Measurements from ENCODE around the gene ANO10.
"Not testable (repeated sequence)": the region's sequence is repeated elsewhere in the genome, so short reads cannot be mapped to it uniquely, and the experiment has no call there.

The ANO10 gene

DNA sequence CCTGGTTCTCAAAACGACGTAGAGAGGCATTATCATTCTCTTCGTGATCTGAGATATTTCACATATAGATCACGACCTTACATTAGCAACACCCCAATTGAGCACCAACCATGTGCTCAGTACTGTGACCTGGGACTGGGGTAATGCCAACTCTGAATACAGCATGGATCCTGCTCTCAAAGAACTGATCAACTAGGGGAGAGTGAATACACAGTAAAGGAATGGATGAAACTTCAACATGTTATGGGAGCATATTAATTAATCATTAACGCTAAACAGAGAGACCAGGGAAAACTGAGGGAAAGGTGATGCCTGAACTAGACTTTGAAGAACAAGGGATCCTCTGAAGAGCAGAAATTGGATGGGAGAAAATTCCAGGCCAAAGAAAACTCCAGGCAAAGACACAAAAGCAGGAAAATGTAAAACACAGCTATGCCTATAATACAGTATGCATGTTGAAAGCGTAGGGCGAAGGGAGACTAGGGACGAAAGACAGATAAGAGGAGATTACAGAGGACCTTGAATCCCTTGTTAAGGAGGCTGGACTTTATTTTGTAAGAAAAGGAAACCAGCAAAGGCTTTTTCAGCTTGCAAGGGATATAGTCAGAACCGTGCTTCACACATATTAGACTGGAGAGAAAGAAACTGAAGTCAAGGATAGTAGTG, 105.7 kb downstream of the ANO10 start:
- no peak for DNase-seq (ENCODE audit: low read depth)

DNA sequence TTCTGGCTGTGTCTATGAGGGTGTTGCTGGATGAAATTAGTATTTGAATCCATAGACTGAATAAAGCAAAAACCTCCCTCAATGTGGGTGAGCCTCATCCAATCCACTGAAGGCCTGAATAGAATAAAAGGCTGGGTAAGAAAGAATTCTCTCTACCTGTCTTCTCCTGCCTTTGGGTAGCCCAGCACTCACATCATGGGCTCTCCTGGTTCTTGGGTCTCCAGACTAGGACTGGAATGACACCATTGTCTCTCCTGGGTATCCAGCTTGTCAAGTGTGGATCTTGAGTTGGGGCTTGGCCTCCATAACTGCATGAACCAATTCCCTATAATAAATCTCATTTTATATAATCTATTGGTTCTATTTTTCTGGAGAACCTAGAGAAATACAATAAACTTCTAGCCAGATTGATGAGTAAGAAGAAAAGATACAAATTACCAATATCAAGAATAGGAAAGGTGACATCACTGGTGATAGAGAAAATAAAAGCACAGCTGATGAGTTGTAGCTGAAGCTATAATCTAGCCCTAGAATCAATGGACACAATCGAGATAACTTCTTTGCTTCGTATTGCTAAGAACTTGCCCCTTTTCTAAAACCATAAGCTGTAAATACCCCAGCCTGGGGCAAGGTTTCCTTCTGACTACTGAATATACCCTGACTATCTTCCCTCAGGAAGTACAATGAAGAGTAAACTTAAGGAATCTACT, 106.4 kb downstream of the ANO10 start:
- DNase-seq (ENCODE audit: low read depth): no peak

DNA sequence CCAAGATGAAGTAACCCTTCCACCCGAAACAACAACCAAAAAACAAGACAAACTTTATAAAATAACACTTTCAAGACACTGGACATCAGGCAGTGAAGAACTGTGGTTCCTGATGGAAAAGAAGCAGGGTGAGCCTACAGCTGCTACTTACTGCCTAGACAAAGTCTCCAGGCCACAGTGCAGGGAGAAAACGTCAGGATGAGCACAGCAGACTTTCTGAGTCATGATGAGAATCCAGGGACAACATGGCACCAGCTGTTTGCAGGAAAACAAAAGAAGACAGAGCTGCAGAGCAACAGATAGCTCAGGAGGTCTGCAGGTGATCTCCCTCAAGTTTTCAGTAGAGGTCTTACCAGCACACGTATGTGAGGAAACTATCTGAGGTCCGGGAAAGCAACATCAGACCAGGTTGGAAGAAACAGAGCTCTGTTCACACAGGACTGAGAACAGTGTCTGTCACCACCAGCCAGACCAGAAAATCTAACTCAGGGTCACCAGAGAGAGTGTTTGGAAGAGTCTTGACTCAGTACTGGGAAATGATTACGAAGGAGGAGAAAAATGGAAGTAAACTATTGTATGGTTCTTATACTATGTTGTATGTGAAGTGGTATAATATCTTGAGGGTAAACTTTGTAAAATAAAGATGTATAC, 108.9 kb downstream of the ANO10 start:
- peak; percentile 46 for DNase-seq (ENCODE audit: low read depth)

DNA sequence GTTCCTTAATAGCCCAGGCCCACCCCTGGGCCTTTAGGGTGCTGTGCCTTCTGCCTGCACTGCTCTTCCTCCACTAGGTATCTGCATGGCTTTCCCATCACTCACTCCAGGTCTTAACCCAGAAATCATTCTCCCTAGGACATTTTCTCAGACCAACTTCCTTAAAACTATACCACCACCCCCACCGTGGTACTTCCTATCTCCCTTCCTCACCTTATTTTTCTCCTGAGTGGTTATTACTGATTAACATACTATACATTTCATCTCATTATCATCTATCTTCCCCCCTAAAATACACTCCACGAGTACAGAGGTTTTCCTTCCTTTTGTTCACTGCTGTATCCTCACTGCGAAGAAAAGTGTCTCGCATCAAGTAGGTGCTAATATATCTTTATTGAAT, 115.2 kb downstream of the ANO10 start:
- DNase-seq (ENCODE audit: low read depth): no peak

DNA sequence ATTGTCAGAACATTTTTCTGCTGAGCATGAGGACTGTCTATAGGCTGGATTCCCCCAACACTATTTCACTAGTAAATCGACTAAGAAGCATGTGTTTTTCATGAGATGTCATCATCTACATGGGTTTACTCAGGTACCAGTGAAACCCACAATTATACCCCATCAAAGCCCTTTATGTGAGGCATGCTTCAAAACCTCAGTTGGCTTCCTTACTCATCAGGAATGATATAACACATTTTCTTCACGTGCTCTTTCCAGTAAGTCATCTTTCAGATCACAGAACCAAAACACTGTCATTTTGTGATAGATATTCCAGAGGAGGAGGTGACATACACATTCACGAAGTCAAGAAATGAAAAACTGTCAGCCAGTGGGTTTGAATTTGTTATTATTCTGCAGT, 116.5 kb downstream of the ANO10 start:
- peak; percentile 53 for DNase-seq (ENCODE audit: low read depth)

DNA sequence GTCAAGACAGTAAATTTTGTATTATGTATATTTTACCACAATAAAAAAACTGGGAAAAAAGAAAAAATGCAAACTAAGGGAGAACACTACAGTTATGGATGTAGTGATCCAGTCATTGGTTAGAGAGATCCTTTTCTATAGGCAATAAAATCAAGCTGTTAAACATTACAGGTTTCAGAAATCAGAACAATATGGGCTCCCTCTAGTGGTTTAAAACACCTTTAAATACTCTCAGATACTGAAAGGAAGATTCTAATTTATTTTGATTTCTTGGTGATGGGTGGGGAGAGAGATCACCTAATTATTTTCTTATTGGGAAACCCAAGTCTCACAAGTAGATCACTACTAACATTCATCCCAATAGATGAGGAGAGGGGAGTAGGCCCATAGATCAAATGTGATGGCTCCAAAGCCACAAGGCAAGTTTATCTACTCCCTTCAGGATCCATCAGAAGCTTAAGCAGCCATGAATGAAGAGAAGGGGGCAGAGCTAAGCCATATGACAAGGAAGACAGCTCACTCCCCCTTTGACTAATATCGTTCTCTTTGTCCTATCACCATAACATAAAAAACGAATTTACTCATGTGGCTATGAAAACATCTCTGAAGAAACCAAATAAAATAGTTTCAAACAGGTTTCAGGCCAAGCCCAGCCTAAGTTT, 118.6 kb downstream of the ANO10 start:
- DNase-seq (ENCODE audit: low read depth): peak; percentile 27

DNA sequence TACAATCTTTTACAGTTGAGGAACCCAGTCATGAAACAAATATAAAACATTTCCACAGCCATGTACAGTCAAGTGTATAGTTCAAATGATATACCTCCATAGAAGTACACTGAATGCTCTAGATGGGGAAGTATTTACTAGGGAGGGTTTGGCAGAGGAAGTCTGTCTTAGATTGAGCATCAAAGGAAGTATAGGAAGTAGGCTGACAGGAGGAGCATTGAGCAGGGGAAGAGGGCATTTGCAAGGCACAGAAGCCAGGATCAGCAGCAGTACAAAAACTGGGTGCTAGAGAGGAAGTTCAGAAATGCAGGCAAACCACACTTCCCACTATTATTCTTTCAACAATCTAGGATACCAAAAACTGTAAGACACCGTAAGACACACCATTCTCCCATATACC, 122.6 kb downstream of the ANO10 start:
- DNase-seq (ENCODE audit: low read depth): no peak

DNA sequence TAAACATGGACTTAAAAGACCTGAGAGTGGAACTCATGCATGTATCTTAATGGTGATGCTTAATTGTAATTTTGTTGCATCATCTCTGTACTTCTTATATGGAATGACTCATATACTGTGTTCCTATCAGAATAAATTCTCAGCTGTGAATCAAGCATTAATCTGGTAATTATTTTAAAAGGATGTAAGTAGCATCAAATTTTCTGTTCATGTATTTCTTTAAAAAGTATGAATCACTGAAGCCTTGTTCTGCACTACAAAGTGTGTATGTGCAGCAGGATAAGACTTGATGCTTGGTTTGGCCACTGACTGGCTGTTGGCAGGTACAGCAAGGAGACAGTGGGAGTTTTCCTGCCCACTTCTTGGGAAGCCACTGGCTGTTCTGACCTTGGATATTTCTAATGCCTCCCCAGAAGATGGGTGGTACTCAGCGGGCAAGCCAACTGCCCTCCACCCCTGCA, 123.9 kb downstream of the ANO10 start:
- peak; percentile 48 for DNase-seq (ENCODE audit: low read depth)

DNA sequence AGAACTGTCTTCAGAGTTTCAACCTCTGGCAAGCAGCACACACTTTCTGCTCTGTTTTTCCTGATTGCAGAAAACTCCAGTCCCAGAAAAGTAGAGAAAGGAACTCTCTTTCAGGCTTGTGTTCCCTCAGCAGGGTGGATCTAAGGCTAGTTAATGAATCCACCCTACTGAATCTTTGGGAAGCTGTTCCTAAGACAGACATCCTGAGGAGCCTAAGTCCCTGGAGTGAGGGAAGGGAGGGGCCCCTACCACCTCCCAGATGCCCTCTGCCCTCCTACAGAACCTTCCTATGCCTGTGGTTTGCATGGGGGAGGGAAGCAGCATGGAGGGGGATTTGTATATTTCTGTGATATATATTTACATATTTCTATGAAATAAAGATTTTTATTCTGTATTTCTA, 124.4 kb downstream of the ANO10 start:
- DNase-seq (ENCODE audit: low read depth): no peak

DNA sequence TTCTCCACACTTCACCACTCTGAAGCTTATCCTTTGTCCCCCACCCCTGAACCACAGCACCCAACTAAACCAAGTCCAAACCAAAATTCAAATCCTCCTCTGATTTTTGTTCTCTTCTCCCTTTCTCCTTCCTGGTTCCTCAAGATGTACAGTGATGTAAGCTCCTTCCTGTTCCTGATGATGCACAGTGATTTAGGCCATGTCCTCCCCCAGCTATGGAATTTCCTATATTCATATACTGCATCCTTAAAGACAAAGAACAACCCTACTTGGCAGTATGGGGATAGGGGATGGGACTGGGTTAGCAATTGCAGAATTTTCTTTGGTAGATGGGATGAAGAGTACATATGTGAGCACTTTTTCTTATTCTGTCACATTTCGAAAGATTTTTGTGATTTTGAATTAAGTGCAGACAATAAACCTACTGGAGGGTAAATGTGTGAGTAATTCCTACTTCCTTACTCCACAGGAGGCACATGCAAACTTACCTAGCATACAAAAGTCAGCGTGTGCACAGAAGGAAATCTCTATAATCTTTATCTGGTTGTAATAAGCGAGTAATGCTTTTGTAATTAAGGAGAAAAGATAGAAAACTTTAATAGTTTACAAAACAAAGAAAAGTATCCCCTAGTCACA, 125.0 kb downstream of the ANO10 start:
- no peak for DNase-seq (ENCODE audit: low read depth)

DNA sequence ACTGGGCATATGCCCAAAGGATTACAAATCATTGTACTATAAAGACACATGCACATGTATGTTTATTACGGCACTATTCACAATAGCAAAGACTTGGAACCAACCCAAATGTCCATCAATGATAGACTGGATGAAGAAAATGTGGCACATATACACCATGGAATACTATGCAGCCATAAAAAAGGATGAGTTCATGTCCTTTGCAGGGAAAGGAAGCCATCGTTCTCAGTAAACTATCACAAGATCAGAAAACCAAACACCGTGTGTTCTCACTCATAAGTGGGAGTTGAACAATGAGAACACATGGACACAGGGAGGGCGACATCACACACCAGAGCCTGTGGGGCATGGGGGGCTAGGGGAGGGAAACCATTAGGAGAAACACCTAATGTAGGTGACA, 128.9 kb downstream of the ANO10 start:
- not testable (repeated sequence) for DNase-seq (ENCODE audit: low read depth)

DNA sequence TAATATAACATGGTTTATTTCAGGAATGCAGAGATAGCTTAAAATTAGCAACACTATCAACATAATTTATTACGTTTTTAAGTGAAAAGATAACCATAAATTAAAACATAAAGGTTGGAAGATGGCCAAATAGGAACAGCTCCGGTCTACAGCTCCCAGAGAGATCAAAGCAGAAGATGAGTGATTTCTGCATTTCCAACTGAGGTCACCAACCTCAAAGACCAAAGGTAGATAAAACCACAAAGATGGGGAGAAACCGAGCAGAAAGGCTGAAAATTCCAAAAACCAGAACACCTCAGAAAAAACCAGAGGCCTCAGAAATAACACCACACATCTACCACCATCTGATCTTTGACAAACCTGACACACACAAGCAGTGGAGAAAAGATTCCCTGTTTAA, 130.0 kb downstream of the ANO10 start:
- DNase-seq (ENCODE audit: low read depth): not testable (repeated sequence)

DNA sequence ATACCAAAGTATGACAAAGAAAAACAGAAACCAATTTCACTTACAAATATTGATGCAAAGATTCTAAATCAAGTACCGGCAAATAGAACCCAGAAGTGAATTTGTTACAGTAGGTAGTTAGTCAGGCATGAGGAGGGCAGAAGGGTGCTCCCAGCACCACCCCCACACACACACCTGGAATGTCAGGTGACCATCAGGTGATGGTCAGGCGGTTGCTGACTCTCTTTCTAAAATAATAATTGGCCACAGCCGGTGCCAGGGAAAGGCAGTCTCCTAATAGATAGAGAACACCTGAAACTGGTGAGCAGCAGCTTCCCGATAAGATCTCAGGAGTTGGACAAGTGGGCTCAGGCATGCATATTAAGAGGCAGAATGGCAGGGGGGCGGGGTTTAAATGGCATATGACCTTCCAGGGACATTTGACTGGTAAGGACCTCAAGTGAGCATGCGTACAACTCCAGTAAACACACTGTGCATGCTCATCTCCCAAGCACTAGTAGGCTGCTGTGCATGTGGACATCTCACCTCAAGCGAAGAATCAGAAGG, 131.1 kb downstream of the ANO10 start:
- no peak for DNase-seq (ENCODE audit: low read depth)

DNA sequence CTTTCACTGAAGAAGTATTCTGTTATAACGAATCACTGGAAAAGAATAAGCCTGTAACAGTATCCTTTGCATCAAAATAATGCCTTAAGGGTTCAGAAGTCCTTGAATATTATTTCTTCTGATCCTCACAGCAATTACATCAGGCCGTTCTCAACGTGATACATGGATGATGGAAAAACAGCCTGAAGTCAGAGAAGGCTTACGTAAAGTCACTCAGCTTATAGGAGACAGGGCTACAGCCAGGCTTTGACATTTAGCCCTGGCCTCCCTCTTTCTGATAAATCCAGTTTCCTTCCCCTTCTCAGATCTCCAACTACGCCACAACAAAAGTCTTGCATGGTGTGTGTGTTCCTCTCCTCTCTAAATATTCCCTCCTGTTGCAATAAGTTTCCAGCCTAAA, 131.9 kb downstream of the ANO10 start:
- DNase-seq (ENCODE audit: low read depth): no peak

DNA sequence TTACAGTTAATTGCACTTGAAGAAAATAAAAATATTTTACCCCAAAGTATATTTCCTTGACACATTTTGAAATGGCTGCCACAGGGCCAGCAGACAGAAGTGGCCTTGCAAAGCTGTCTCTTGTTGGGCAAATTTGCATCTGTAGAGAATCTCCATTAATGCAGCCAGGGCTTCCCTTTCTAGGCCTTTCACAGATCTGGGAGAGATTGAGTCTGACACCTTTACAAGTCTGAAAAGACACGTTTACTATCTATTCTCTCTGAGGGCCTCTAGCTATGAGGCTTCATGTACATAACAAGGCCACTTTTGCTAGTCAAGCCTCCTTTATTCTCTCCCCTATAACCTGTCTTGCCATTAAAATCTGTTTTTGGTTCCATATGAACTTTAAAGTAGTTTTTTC, 135.9 kb downstream of the ANO10 start:
- no peak for DNase-seq (ENCODE audit: low read depth)

DNA sequence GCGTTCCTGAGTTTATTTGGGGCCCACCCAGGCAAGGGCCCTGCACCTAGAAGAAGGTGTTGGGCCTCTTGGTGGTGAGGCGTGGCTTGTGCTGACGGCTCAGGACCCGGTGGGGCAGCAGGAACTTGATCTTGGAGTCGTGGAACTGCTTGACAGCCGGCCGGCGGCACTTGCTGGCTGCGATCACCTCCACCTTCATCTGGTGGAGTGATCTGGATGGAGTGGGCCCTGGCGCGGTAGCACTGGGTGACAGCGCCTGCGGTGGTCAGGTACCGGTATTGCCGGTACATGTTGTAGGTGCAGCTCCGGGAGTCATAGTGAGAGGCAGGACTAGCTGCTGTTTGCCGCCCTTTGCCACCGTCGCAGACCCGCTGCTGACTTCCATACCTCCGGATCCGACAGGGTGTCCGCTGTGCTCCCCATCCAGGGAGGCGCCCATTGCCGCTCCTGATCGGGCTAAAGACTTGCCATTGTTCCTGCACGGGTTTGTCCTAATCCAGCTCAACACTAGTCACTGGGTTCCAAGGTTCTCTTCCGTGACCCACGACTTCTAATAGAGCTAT, 136.8 kb downstream of the ANO10 start:
- no peak for DNase-seq (ENCODE audit: low read depth)

DNA sequence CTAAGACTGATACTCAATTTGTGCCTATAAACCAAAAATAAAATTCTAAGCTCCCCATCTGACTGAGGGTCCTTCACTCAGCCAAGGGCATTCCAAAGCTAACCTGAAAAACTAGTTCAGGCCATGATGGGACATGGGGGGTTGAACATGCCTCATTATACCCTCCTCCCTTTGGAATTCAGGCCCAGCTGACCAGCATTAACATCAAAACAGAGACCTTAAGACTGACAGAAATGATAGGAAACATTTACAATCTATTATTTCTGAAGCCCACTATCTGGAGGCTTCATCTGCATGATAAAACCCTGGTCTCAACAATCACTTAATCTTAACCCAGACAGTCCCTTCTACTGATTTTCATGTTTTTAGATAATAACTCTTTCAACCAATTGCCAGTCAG, 140.4 kb downstream of the ANO10 start:
- no peak for DNase-seq (ENCODE audit: low read depth)

DNA sequence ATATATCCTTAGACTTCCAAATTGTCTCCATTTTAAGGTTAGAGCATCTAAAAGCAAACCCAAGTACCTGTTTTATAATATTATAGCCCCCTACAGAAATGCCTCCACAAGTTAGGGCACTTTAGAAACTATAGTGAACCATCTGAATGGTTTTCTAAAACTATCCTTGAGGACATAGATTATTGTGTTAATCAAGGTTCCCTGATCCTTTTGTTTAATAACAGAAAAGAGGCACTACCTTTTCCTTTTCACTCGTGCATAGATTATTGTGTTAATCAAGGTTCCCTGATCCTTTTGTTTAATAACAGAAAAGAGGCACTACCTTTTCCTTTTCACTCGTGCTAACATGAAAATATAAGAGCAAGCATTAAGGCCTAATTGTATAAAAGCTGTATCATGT, 143.0 kb downstream of the ANO10 start:
- not testable (repeated sequence) for DNase-seq (ENCODE audit: low read depth)

DNA sequence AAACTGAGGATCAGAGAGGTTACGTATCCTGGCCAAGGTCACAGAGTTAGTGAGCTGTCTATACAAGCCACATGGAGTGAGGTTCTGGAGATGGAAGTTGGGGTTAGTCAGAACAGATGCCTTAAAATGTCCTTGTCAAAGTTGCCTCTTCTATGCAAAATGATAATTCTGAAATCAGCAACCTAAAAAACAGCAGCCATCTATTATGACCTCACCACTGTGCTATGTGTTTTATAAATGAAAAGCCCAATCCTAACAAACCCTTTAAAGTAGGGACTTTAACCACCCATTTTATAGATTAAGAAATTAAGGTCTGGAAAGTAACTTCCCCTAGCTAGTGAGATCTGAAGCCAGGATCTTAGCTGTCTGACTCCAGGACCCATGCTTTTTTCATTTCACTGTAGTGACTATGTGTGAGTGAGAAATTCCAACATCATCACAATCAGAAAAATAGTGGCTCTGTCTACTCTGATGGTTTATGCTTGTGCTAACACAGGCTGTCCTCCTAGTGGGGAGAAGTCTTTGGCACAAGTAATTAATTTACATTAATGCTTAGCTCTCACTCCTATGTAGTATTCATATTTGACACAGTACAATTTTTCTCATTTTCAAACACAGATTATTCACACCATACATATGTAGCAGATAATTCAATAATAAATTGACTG, 143.6 kb downstream of the ANO10 start:
- DNase-seq (ENCODE audit: low read depth): no peak

DNA sequence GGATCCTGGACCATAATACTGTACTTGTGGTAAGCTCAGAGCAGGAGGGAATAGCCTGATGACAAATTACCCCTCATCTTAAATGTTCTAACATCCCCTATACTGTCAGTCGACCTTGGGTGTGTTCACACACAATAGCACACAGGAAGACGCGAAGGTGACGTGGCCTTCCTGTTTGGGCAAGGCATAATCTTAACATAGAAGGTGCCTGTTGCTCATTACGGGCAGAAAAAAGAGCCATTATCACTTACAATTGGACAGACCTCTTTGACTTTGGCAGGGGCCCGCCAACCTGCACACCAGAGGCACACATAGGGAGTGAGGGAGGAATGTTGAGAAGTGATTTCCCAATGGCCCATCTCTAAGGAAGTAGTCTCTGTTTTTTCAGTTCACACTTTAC, 144.2 kb downstream of the ANO10 start:
- DNase-seq (ENCODE audit: low read depth): no peak

DNA sequence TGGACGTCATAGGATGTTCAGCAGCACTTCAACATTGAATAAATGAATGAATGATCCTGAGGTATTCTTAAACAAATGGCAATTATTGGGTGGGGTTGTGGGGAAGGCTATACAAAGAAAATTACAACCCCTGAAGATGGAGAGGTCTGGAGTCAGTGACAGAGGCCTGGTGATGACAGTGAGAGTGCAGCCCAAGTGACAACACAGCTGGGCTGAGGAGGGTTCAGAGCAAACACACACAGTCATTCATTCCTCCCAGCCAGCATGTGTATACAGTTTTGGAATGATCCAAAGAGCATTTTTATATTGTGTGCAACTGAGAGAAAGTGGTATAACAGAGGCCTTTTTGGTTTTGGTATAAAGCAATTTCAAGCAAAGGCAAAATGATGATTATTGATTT, 148.1 kb downstream of the ANO10 start:
- DNase-seq (ENCODE audit: low read depth): no peak

All from amniotic epithelial cell (primary cell).